IPS-20b (cell line): ENCODE results near the gene RPTOR.

Source experiments
- H3K27ac ChIP-seq: one replicate; pipeline ENCODE4 v1.5.1; 2013; ENCODE audit warnings: low read length
- H3K27me3 ChIP-seq: 2 replicates; pipeline ENCODE4 v1.6.1; 2013; ENCODE audit warnings: mild to moderate bottlenecking, low read length, inconsistent platforms; ENCODE audit not compliant: insufficient read depth
- H3K36me3 ChIP-seq: 2 replicates; pipeline ENCODE4 v1.6.1; 2013; ENCODE audit warnings: low read depth, mild to moderate bottlenecking, inconsistent platforms, low read length, moderate library complexity; ENCODE audit not compliant: insufficient read depth
- H3K4me1 ChIP-seq: 2 replicates; pipeline ENCODE4 v1.6.1; 2013; ENCODE audit warnings: mild to moderate bottlenecking, control low read depth, inconsistent platforms, low read length, moderate library complexity; ENCODE audit not compliant: insufficient read depth
- H3K4me3 ChIP-seq: 2 replicates; pipeline ENCODE4 v1.5.1; 2013; ENCODE audit warnings: mild to moderate bottlenecking, low read length, inconsistent platforms
- H3K9ac ChIP-seq: 2 replicates; pipeline ENCODE4 v1.6.1; 2013; ENCODE audit warnings: low read depth, mild to moderate bottlenecking, inconsistent platforms, low read length, moderate library complexity
- H3K9me3 ChIP-seq: 2 replicates; pipeline ENCODE4 v1.6.1; 2013; ENCODE audit warnings: mild to moderate bottlenecking, low read depth, low read length, inconsistent platforms; ENCODE audit not compliant: insufficient read depth

RPTOR gene

GRCh38 chr17:80709090-80709695 lies 164.6 kb downstream of the RPTOR start:
- H3K27ac ChIP-seq: no peak overlapping the region
- peaks cover 23% of the 10 kb centered on the region; the same call in 1 of the 2 replicates for H3K4me1 ChIP-seq
- no peaks in the 10 kb centered on the region for H3K27me3 ChIP-seq
- no peaks in the 10 kb centered on the region for H3K9me3 ChIP-seq
- H3K36me3 ChIP-seq: no peaks in the 10 kb centered on the region
- H3K9ac ChIP-seq: no peak overlapping the region
- H3K4me3 ChIP-seq: no peak overlapping the region

- no peaks in the 10 kb centered on the region for H3K36me3 ChIP-seq
- H3K27ac ChIP-seq: no peak overlapping the region
Measured at GRCh38 chr17:80710714-80711302, 166.2 kb downstream of the RPTOR start.

GRCh38 chr17:80712089-80712488 lies 167.5 kb downstream of the RPTOR start:
- H3K4me1 ChIP-seq: peaks cover 14% of the 10 kb centered on the region; the same call in 1 of the 2 replicates
- H3K36me3 ChIP-seq: no peaks in the 10 kb centered on the region
- no peak overlapping the region for H3K27ac ChIP-seq
- no peak overlapping the region for H3K4me3 ChIP-seq
- no peaks in the 10 kb centered on the region for H3K27me3 ChIP-seq
- no peak overlapping the region for H3K9ac ChIP-seq
- H3K9me3 ChIP-seq: no peaks in the 10 kb centered on the region

More at GRCh38 chr17:80710714-80711302, 166.2 kb downstream of the RPTOR start:
- Histone ChIP-seq H3K4me1 (peaks cover 20% of the 10 kb centered on the region; the same call in 1 of the 2 replicates), H3K4me3 (no peak overlapping the region), H3K9me3 (no peaks in the 10 kb centered on the region), H3K9ac (no peak overlapping the region), H3K27me3 (no peaks in the 10 kb centered on the region)

- Histone ChIP-seq H3K27ac (no peak overlapping the region), H3K9ac (no peak overlapping the region), H3K9me3 (no peaks in the 10 kb centered on the region), H3K4me3 (no peak overlapping the region), H3K4me1 (peaks cover 18% of the 10 kb centered on the region; the same call in 1 of the 2 replicates), H3K36me3 (no peaks in the 10 kb centered on the region), H3K27me3 (no peaks in the 10 kb centered on the region)
Measured at GRCh38 chr17:80712606-80713005, 168.0 kb downstream of the RPTOR start.

GRCh38 chr17:80716986-80717719 lies 172.5 kb downstream of the RPTOR start:
- no peaks in the 10 kb centered on the region for H3K27me3 ChIP-seq
- peaks cover 13% of the 10 kb centered on the region; the same call in 1 of the 2 replicates for H3K4me1 ChIP-seq
- no peaks in the 10 kb centered on the region for H3K36me3 ChIP-seq
- H3K9me3 ChIP-seq: no peaks in the 10 kb centered on the region
- no peak overlapping the region for H3K9ac ChIP-seq
- no peak overlapping the region for H3K27ac ChIP-seq
- no peak overlapping the region for H3K4me3 ChIP-seq

GRCh38 chr17:80717720-80718083 lies 173.1 kb downstream of the RPTOR start:
- Histone ChIP-seq H3K27ac (no peak overlapping the region), H3K27me3 (no peaks in the 10 kb centered on the region), H3K4me1 (peaks cover 13% of the 10 kb centered on the region; the same call in 1 of the 2 replicates), H3K9me3 (no peaks in the 10 kb centered on the region), H3K9ac (no peak overlapping the region), H3K36me3 (no peaks in the 10 kb centered on the region), H3K4me3 (no peak overlapping the region)

GRCh38 chr17:80718428-80718827 lies 173.8 kb downstream of the RPTOR start:
- Histone ChIP-seq H3K9me3 (no peaks in the 10 kb centered on the region), H3K4me1 (peaks cover 13% of the 10 kb centered on the region; the same call in 1 of the 2 replicates)

GRCh38 chr17:80719449-80719848 lies 174.8 kb downstream of the RPTOR start:
- no peak overlapping the region for H3K9ac ChIP-seq
- peaks cover 15% of the 10 kb centered on the region; the same call in 1 of the 2 replicates for H3K4me1 ChIP-seq
- H3K27me3 ChIP-seq: no peaks in the 10 kb centered on the region
- H3K4me3 ChIP-seq: no peak overlapping the region
- H3K36me3 ChIP-seq: no peaks in the 10 kb centered on the region
- H3K27ac ChIP-seq: no peak overlapping the region
- no peaks in the 10 kb centered on the region for H3K9me3 ChIP-seq

More at GRCh38 chr17:80718428-80718827, 173.8 kb downstream of the RPTOR start:
- no peaks in the 10 kb centered on the region for H3K27me3 ChIP-seq
- H3K4me3 ChIP-seq: no peak overlapping the region
- no peaks in the 10 kb centered on the region for H3K36me3 ChIP-seq
- H3K27ac ChIP-seq: no peak overlapping the region
- H3K9ac ChIP-seq: no peak overlapping the region

GRCh38 chr17:80720610-80721577 lies 176.3 kb downstream of the RPTOR start:
- H3K36me3 ChIP-seq: no peaks in the 10 kb centered on the region
- no peaks in the 10 kb centered on the region for H3K9me3 ChIP-seq
- no peak overlapping the region for H3K27ac ChIP-seq
- H3K27me3 ChIP-seq: no peaks in the 10 kb centered on the region
- no peak overlapping the region for H3K9ac ChIP-seq
- H3K4me3 ChIP-seq: no peak overlapping the region
- peaks cover 20% of the 10 kb centered on the region; the same call in 1 of the 2 replicates for H3K4me1 ChIP-seq

GRCh38 chr17:80722661-80723060 lies 178.0 kb downstream of the RPTOR start:
- H3K36me3 ChIP-seq: no peaks in the 10 kb centered on the region
- H3K27me3 ChIP-seq: no peaks in the 10 kb centered on the region
- H3K27ac ChIP-seq: no peak overlapping the region
- no peaks in the 10 kb centered on the region for H3K9me3 ChIP-seq
- no peak overlapping the region for H3K9ac ChIP-seq
- H3K4me3 ChIP-seq: no peak overlapping the region
- H3K4me1 ChIP-seq: peaks cover 10% of the 10 kb centered on the region; the same call in 1 of the 2 replicates

GRCh38 chr17:80724775-80725266 lies 180.2 kb downstream of the RPTOR start:
- Histone ChIP-seq H3K27ac (no peak overlapping the region), H3K27me3 (no peaks in the 10 kb centered on the region), H3K36me3 (no peaks in the 10 kb centered on the region), H3K4me1 (0 out of 2 replicates have a peak, but pooled peaks cover 7% of the 10 kb centered on the region), H3K9ac (no peak overlapping the region), H3K9me3 (no peaks in the 10 kb centered on the region), H3K4me3 (no peak overlapping the region)
